ENCODE data around the gene NECAB3.
"Not testable (repeated sequence)": the region's sequence is repeated elsewhere in the genome, so short reads cannot be mapped to it uniquely, and the experiment has no call there.

NECAB3 gene

DNA sequence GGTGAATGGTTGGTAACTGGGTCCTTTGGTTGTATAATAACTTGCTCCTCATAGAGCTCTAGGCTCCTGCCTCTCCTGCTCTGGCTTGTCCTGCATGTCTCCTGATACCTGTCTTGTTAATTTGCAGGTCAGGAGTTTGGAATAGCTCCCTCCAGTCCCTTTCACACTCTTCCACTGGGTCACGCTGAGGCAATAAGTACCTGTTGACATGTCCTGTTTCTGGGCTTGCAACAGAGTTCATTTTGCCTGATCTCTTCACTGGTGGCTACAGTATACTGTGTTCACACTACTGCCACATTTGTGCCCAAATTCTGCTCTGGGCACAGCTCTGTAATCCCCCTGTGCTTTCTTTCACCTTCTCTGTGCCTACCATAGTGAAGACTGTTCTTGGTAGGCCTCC is 37.5 kb downstream of the NECAB3 start:
- no peak overlapping the region for H3K4me3 ChIP-seq (ENCODE audit: insufficient read depth, low read length, poor library complexity, severe bottlenecking)
- no peaks in the 10 kb centered on the region for H3K79me2 ChIP-seq (ENCODE audit: insufficient read depth, low read length)
- TF ChIP-seq EZH2phosphoT487 (conservative IDR thresholded peaks at IDR 0.05; ENCODE audit: low read length) (no peak), CTCF (IDR thresholded peaks at IDR 0.05; ENCODE audit: insufficient read depth, low read length, poor library complexity, severe bottlenecking) (no peak)
- H3K9me2 ChIP-seq (replicated peaks; ENCODE audit: insufficient read depth, low read length): no peaks in the 10 kb centered on the region
- H3K27me3 ChIP-seq (ENCODE audit: low read length): no peaks in the 10 kb centered on the region
- no peak overlapping the region for H2AFZ ChIP-seq (ENCODE audit: low read depth, low read length, severe bottlenecking)
- H4K20me1 ChIP-seq (ENCODE audit: low read depth, low read length): no peaks in the 10 kb centered on the region
- no peak overlapping the region for H3K27ac ChIP-seq (ENCODE audit: low read depth, low read length)
- no peaks in the 10 kb centered on the region for H3F3A ChIP-seq (ENCODE audit: insufficient read depth)
- H3K9ac ChIP-seq (ENCODE audit: low read length): no peak overlapping the region
- no peak overlapping the region for H3K4me2 ChIP-seq (ENCODE audit: low read depth, low read length, poor library complexity, severe bottlenecking)
- no peaks in the 10 kb centered on the region for H3K36me3 ChIP-seq (ENCODE audit: low read length)
- H3K9me3 ChIP-seq (ENCODE audit: insufficient read depth, low read length): no peaks in the 10 kb centered on the region

DNA sequence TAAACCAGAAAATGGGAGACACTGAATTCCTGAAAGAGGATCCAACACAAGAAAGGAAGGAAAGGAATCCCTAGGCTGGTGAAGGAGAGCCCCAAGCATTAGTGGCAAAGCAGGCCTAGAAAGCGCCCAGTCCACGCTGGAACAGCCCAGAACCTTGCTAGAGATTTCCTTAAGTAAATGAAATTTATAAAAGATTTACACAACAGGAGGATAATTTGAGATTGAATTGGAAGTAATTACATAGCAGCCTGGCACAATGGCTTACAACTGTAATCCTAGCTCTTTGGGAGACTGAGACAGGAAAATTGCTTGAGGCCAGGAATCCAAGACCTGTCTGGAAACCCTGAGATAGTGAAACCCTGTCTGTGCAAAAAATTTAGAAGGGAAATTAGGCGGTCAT is 38.9 kb downstream of the NECAB3 start:
- Histone ChIP-seq H2AFZ (ENCODE audit: low read depth, low read length, severe bottlenecking) (no peak overlapping the region), H3K36me3 (ENCODE audit: low read length) (no peaks in the 10 kb centered on the region)

GRCh38 chr20:33631910-33632309 is 42.3 kb downstream of the NECAB3 start:
- not testable (repeated sequence) for H3K36me3 ChIP-seq (ENCODE audit: low read length); H3K4me2 ChIP-seq (ENCODE audit: low read depth, low read length, poor library complexity, severe bottlenecking); H3K9ac ChIP-seq (ENCODE audit: low read length)

More for the DNA sequence above, 38.9 kb downstream of the NECAB3 start:
- Histone ChIP-seq H3K9me3 (ENCODE audit: insufficient read depth, low read length) (no peaks in the 10 kb centered on the region), H3K4me2 (ENCODE audit: low read depth, low read length, poor library complexity, severe bottlenecking) (no peak overlapping the region), H3K27me3 (ENCODE audit: low read length) (no peaks in the 10 kb centered on the region), H4K20me1 (ENCODE audit: low read depth, low read length) (no peaks in the 10 kb centered on the region), H3K79me2 (ENCODE audit: insufficient read depth, low read length) (no peaks in the 10 kb centered on the region), H3F3A (ENCODE audit: insufficient read depth) (no peaks in the 10 kb centered on the region), H3K9me2 (replicated peaks; ENCODE audit: insufficient read depth, low read length) (no peaks in the 10 kb centered on the region), H3K27ac (ENCODE audit: low read depth, low read length) (no peak overlapping the region), H3K9ac (ENCODE audit: low read length) (no peak overlapping the region), H3K4me3 (ENCODE audit: insufficient read depth, low read length, poor library complexity, severe bottlenecking) (no peak overlapping the region)
- TF ChIP-seq EZH2phosphoT487 (conservative IDR thresholded peaks at IDR 0.05; ENCODE audit: low read length) (no peak), CTCF (IDR thresholded peaks at IDR 0.05; ENCODE audit: insufficient read depth, low read length, poor library complexity, severe bottlenecking) (no peak)

DNA sequence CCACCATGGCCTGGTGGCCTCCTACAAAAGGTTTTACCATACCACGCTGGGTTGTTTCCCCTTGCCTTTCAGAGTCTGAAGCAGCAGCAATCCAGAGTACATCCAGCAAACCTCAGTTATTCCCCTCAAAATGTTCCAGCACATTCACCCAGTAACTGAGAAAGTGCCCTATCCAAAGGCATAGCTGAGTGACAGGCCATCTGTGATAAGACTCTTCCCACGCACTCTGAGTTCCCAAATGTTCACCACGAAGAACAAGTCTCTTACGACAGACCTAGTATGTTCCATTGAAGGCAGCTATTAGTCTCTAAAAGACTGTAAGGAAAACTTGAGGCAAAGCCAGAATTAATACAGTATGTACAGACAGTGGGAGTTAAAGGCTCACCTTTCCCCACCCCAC is 43.7 kb downstream of the NECAB3 start:
- Histone ChIP-seq H2AFZ (ENCODE audit: low read depth, low read length, severe bottlenecking) (no peak overlapping the region), H3K36me3 (ENCODE audit: low read length) (no peaks in the 10 kb centered on the region), H4K20me1 (ENCODE audit: low read depth, low read length) (no peaks in the 10 kb centered on the region), H3K9me2 (replicated peaks; ENCODE audit: insufficient read depth, low read length) (no peaks in the 10 kb centered on the region), H3K4me2 (ENCODE audit: low read depth, low read length, poor library complexity, severe bottlenecking) (no peak overlapping the region), H3K9ac (ENCODE audit: low read length) (no peak overlapping the region), H3K4me3 (ENCODE audit: insufficient read depth, low read length, poor library complexity, severe bottlenecking) (no peak overlapping the region), H3F3A (ENCODE audit: insufficient read depth) (no peaks in the 10 kb centered on the region), H3K79me2 (ENCODE audit: insufficient read depth, low read length) (no peaks in the 10 kb centered on the region), H3K27ac (ENCODE audit: low read depth, low read length) (no peak overlapping the region), H3K27me3 (ENCODE audit: low read length) (no peaks in the 10 kb centered on the region), H3K9me3 (ENCODE audit: insufficient read depth, low read length) (no peaks in the 10 kb centered on the region)
- TF ChIP-seq EZH2phosphoT487 (conservative IDR thresholded peaks at IDR 0.05; ENCODE audit: low read length) (no peak), CTCF (IDR thresholded peaks at IDR 0.05; ENCODE audit: insufficient read depth, low read length, poor library complexity, severe bottlenecking) (no peak)

More at GRCh38 chr20:33631910-33632309, 42.3 kb downstream of the NECAB3 start:
- H3K4me3 ChIP-seq (ENCODE audit: insufficient read depth, low read length, poor library complexity, severe bottlenecking); H3K27me3 ChIP-seq (ENCODE audit: low read length); H3F3A ChIP-seq (ENCODE audit: insufficient read depth); H2AFZ ChIP-seq (ENCODE audit: low read depth, low read length, severe bottlenecking); H3K27ac ChIP-seq (ENCODE audit: low read depth, low read length); H4K20me1 ChIP-seq (ENCODE audit: low read depth, low read length); H3K9me3 ChIP-seq (ENCODE audit: insufficient read depth, low read length); H3K79me2 ChIP-seq (ENCODE audit: insufficient read depth, low read length); H3K9me2 ChIP-seq (replicated peaks; ENCODE audit: insufficient read depth, low read length): not testable (repeated sequence)
